ENCODE results near the gene FKBP14. TPM values are rescaled to one million over a fixed set of nuclear protein-coding genes. Genes with fewer than 3 reads are reported as not detected.

The FKBP14 gene
- total and polyA plus RNA-seq, 2 of the 8 experiments (the other 6 are each of a cell fraction or from before 2014, with no cell fraction given) = 3.2 to 20.7 TPM

DNA sequence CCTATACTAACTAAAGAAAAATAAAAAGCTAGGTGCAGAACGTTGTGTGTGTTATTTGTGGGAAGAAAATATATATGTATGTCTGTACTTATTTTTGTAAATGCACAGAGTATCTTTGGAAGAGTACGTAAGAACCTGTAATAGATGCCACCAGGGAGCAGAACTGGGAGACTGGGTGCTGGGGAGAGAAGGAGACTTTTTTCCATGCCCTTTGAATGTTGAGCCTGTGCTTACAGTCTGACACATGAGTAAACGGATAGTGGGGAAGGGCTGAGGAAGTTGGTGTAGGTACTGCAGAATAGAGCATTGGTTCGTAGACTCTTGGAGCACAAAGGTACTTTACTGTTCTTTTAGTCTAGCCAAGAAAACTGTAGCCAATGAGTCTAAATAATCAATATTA, 35.6 kb downstream of the FKBP14 start:
- no peak overlapping the region for H3K27ac ChIP-seq (ENCODE audit: low read depth, low read length)
- no peak overlapping the region for H4K8ac ChIP-seq (ENCODE audit: extremely low read depth, insufficient read depth, low read length)
- H2BK5ac ChIP-seq (ENCODE audit: low read depth, low read length) = no peak overlapping the region
- no peaks in the 10 kb centered on the region for H3K36me3 ChIP-seq (ENCODE audit: control insufficient read depth in 2 of 4, insufficient read depth in 4 of 4, low read length in 3 of 4)
- ChIA-PET CTCF (ENCODE audit: partially characterized antibody) (interaction anchor here (0.7 to 3.5 kb wide), 4 partner anchors 12 to 49 kb away, joined by 3 to 14 read pairs (median 4); no protein-coding TSS in a partner anchor), POLR2A (ENCODE audit: partially characterized antibody) (interaction anchor here (1.5 kb wide), 1 partner anchor 14 kb away, joined by 4 read pairs; no protein-coding TSS in a partner anchor)
- H3K79me2 ChIP-seq (ENCODE audit: control insufficient read depth in 1 of 2, insufficient read depth in 2 of 2, low read length in 2 of 2) = peaks cover 0 to 23% of the 10 kb centered on the region in 2 experiments; a peak in 3 of 4 replicates
- DNase-seq (ENCODE audit: low read depth in 1 of 2, low spot score in 2 of 2) = no peak
- H3K79me1 ChIP-seq (ENCODE audit: low read depth, low read length) = no peaks in the 10 kb centered on the region
- H2AK5ac ChIP-seq (ENCODE audit: low read depth, low read length) = no peak overlapping the region
- H2AFZ ChIP-seq (ENCODE audit: low read length) = no peak overlapping the region
- FAIRE-seq = no peak
- H4K20me1 ChIP-seq (replicated peaks in 1 of 2; ENCODE audit: control insufficient read depth in 1 of 2, insufficient read depth in 2 of 2, low read length in 2 of 2) = peaks cover 0 to 2% of the 10 kb centered on the region in 2 experiments
- no peak overlapping the region for H2BK15ac ChIP-seq (ENCODE audit: low read length)
- no peak overlapping the region for H4K91ac ChIP-seq (replicated peaks; ENCODE audit: insufficient read length, low read length)
- H3K14ac ChIP-seq (ENCODE audit: insufficient read length) = no peak overlapping the region
- H4K5ac ChIP-seq (ENCODE audit: insufficient read length, low read depth, low read length) = no peak overlapping the region
- H3K9ac ChIP-seq (replicated peaks in 1 of 4; ENCODE audit: extremely low read depth in 1 of 4, low read depth in 3 of 4, low read length in 3 of 4) = no peak overlapping the region
- H3K23ac ChIP-seq (ENCODE audit: insufficient read length) = no peak overlapping the region
- no peak overlapping the region for H2BK20ac ChIP-seq (ENCODE audit: low read length)
- H3K18ac ChIP-seq (ENCODE audit: extremely low read depth, low read length) = no peak overlapping the region
- TF ChIP-seq EZH2 (IDR thresholded peaks at IDR 0.05; ENCODE audit: low read depth, low read length, severe bottlenecking) = no peak
- no peak for TF ChIP-seq EP300 (IDR thresholded peaks at IDR 0.05; ENCODE audit: borderline replicate concordance in 1 of 2, low read depth in 2 of 2, low read length in 2 of 2)
- no peak for TF ChIP-seq ASH2L (IDR thresholded peaks at IDR 0.05; ENCODE audit: low read length)
- no peak for TF ChIP-seq YY1 (IDR thresholded peaks at IDR 0.05; ENCODE audit: low read depth, low read length)
- no peak for TF ChIP-seq SP4 (IDR thresholded peaks at IDR 0.05; ENCODE audit: low read length)
- no peak for TF ChIP-seq CEBPB (IDR thresholded peaks at IDR 0.05; ENCODE audit: low read depth, low read length)
- TF ChIP-seq ATF2 (IDR thresholded peaks at IDR 0.05; ENCODE audit: low read length) = no peak
- no peak for TF ChIP-seq MAFK (IDR thresholded peaks at IDR 0.05; ENCODE audit: low read depth, low read length)
- TF ChIP-seq NRF1 (IDR thresholded peaks at IDR 0.05; ENCODE audit: low read depth, low read length) = no peak
- H3K9me3 ChIP-seq (ENCODE audit: insufficient read depth in 2 of 2, low read depth in 1 of 2, low read length in 1 of 2) = peaks cover 3 to 5% of the 10 kb centered on the region in 2 experiments; a peak in 3 of 4 replicates
- peaks cover 4% of the 10 kb centered on the region for H3K23me2 ChIP-seq (ENCODE audit: low read depth, low read length)
- no peak overlapping the region for H3K4ac ChIP-seq (replicated peaks; ENCODE audit: insufficient read length, low read depth, low read length)
- peaks cover 0 to 10% (median 6%) of the 10 kb centered on the region in 4 experiments; a peak in 5 of 7 replicates for H3K4me1 ChIP-seq (replicated peaks in 1 of 4; ENCODE audit: control insufficient read depth in 3 of 4, insufficient read depth in 4 of 4, low read length in 3 of 4)
- no peak overlapping the region for H3K4me3 ChIP-seq (ENCODE audit: extremely low read depth in 1 of 4, insufficient read depth in 2 of 4, low read depth in 3 of 4, low read length in 4 of 4)
- H2BK120ac ChIP-seq (replicated peaks; ENCODE audit: low read depth, low read length) = no peak overlapping the region
- H2BK12ac ChIP-seq (ENCODE audit: low read depth, low read length) = no peak overlapping the region
- 92% methylated on average over 4 of the region's 4 CpGs; no CpG with 5 or more reads in 1 of the 2 experiments for WGBS, 2 experiments (ENCODE audit: extremely low coverage in 1 of 2, insufficient coverage in 1 of 2, insufficient read length in 1 of 2, insufficient replicate concordance in 2 of 2, low coverage in 1 of 2, low lambda C conversion rate in 2 of 2, missing lambda C conversion rate in 1 of 2)
- no peak overlapping the region for H3K4me2 ChIP-seq (ENCODE audit: insufficient read depth in 1 of 2, low read depth in 2 of 2, low read length in 2 of 2)
- H3K56ac ChIP-seq (replicated peaks; ENCODE audit: insufficient read length, low read depth, low read length) = no peak overlapping the region
- H3K27me3 ChIP-seq (replicated peaks in 1 of 4; ENCODE audit: control insufficient read depth in 3 of 4, extremely low read depth in 1 of 4, insufficient read depth in 3 of 4, low read length in 3 of 4) = peaks cover 0 to 2% (median 0%) of the 10 kb centered on the region in 4 experiments; a peak in 1 of 7 replicates

Data from H1 (cell line).